HG03095 (cell line): ENCODE results near the gene GPR62.
A peak's percentile ranks its signal among the peaks of the same experiment; 100 is the strongest.
"Not testable (repeated sequence)": the region's sequence is repeated elsewhere in the genome, so short reads cannot be mapped to it uniquely, and the experiment has no call there.

ENCODE experiments used
- ATAC-seq: cut with Tn5 transposase; IDR thresholded peaks from one replicate; pipeline ENCODE4 v1.9.1; 2021; ENCODE audit warnings: moderate library complexity; ENCODE audit not compliant: unreplicated experiment

GPR62 gene

GRCh38 chr3:51988286-51989146, 33.3 kb downstream of the GPR62 start:
- ATAC-seq = no peak

- not testable (repeated sequence) for ATAC-seq
These were observed 35.4 kb downstream of the GPR62 start for GRCh38 chr3:51990501-51990971.

- ATAC-seq = no peak
These were observed 37.0 kb downstream of the GPR62 start for GRCh38 chr3:51992017-51992682.

- not testable (repeated sequence) for ATAC-seq
These were observed 38.5 kb downstream of the GPR62 start for GRCh38 chr3:51993657-51994056.

GRCh38 chr3:51994530-51994929, 39.3 kb downstream of the GPR62 start:
- no peak for ATAC-seq

- ATAC-seq = peak; percentile 85
These were observed 40.4 kb downstream of the GPR62 start, which contains the start of gene RPL29 for GRCh38 chr3:51995346-51996163. Gene RPL29, minus strand, starts transcription at chr3:51995895. Its CDS starts 434 bp downstream, at chr3:51995461.

GRCh38 chr3:51997172-51997571, 42.0 kb downstream of the GPR62 start:
- ATAC-seq = no peak

- ATAC-seq = no peak
These were observed 42.9 kb downstream of the GPR62 start for GRCh38 chr3:51997935-51998596.

GRCh38 chr3:51998774-51999173, 43.6 kb downstream of the GPR62 start:
- ATAC-seq = no peak

- ATAC-seq = no peak
These were observed 44.7 kb downstream of the GPR62 start for GRCh38 chr3:51999846-52000245.

GRCh38 chr3:52001443-52001974, 46.3 kb downstream of the GPR62 start:
- ATAC-seq = peak; percentile 78

- ATAC-seq = no peak
These were observed 47.6 kb downstream of the GPR62 start for GRCh38 chr3:52002748-52003147.

GRCh38 chr3:52004163-52004787, 49.1 kb downstream of the GPR62 start:
- no peak for ATAC-seq

GRCh38 chr3:52004906-52005395, 49.8 kb downstream of the GPR62 start:
- no peak for ATAC-seq

GRCh38 chr3:52005571-52005986, 50.4 kb downstream of the GPR62 start:
- ATAC-seq = no peak

- ATAC-seq = no peak
These were observed 51.0 kb downstream of the GPR62 start for GRCh38 chr3:52006017-52006819.

- no peak for ATAC-seq
These were observed 51.6 kb downstream of the GPR62 start for GRCh38 chr3:52006820-52007133.
